GM19193 (cell line): ENCODE measurements around the gene CUX1.

ENCODE experiments used
- POLR2A ChIP-seq: IDR thresholded peaks from 4 replicates; pipeline ENCODE4 v1.6.1; 2011; ENCODE audit not compliant: insufficient read depth, insufficient read length; ENCODE audit errors: extremely low read depth

Gene CUX1

GRCh38 chr7:101829374-101829773 is 11.9 kb downstream of the CUX1 start:
- no peak for TF ChIP-seq POLR2A

DNA sequence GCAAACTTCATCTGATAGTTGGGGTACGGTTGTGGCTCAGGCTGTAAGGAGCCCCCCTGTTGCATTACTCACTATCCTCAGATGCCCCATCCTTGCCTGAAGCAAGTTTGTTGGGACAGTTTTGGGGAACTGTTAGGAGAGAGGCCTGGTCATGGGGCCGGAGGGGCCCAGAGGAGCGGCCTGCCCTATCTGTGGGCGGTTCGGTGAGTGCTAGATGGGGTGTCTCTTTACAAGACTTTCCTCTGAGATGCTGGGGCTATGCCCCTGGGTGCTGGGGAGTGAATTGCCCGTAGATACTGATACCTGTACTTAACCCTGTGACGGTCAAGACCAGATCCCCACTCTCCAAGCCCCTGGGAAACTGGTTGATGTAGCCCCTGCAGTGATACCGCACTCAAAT is 12.4 kb downstream of the CUX1 start:
- no peak for TF ChIP-seq POLR2A

DNA sequence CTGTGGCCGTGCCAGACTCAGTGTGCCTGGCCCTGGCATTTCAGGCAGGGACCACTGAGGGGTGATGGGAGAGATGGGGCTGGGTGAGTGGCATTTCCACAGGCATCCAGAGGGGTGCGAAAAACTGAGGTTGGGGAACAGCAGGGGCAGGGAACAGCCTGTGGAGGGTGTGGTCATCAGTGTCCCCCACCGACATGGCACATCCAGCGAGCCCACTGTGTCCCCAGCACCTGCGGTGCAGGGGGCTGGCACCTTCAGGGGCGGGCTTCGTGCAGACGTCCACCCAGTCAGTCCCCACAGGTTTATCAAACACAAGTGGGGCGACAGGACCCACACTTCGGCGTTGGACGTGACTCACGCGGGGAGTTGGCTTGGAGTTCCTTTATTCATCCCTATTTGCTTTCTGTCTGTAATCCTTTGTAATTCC is 14.8 kb downstream of the CUX1 start:
- no peak for TF ChIP-seq POLR2A

DNA sequence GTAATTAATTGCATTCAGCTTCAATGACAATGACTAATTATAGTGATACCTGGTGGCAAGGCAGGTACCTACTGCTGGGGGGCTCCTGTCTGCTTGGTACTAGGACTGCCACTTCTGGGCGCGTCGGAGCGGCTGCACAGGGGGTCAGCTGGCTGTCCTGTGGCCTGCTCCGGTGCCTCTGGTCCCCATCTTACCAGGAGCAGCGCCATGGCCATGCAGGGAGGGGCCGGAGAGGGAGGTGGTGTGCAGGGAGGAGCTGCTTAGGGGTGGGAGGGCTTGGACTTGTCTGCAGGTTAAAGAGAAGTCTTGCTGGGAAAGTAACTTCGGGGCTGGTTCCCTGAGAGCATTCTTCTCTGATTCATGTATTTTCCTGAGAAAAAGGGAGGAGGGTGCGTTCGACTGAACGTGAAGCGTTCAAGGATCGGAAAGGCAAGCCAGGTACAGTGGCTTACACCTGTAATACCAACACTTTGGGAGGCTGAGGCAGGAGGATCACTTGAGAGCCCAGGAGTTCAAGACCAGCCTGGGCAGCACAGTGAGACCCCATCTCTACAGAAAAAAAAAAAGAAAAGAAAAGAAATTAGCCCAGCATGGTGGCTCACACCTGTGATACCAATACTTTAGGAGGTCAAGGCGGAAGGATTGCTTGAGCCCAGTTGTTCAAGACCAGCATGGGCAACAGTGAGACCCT is 15.4 kb downstream of the CUX1 start:
- no peak for TF ChIP-seq POLR2A

- no peak for TF ChIP-seq POLR2A
Measured at GRCh38 chr7:101833799-101834198, 16.4 kb downstream of the CUX1 start.

GRCh38 chr7:101835136-101835535 is 17.7 kb downstream of the CUX1 start:
- TF ChIP-seq POLR2A = no peak

DNA sequence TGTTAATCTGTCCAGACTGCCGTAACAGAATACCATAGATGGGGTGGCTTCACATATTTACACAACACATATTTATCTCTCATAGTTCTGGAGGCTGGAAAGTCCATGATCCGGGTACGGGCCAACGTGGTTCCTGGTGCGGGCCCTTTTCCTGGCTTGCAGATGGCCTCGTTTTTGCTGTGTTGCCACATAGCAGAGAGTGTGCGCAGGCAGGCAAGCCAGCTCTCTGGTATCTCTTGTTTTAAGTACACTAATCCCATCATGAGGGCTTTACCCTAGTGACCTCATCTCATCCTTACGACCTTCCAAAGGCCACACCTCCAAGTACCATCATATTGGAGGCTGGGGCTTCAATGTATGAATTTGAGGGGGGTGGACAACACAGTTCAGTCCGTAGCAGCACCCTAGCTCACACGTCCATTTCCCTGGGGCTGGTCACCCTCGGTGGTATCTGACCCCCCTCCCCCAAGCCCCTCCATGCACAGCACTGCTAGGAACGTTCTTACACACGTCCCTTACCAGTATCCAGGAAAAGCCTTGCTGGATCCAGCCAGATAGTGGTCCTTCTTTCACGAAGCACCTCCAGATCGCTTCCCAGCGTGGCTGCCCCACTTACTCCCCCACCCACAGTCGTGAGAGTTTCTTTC is 21.5 kb downstream of the CUX1 start:
- TF ChIP-seq POLR2A = no peak

- no peak for TF ChIP-seq POLR2A
Measured at GRCh38 chr7:101841328-101841727, 23.9 kb downstream of the CUX1 start.

GRCh38 chr7:101843293-101844271 is 26.2 kb downstream of the CUX1 start:
- TF ChIP-seq POLR2A = no peak

GRCh38 chr7:101845974-101846373 is 28.5 kb downstream of the CUX1 start:
- TF ChIP-seq POLR2A = no peak

GRCh38 chr7:101846800-101847538 is 29.5 kb downstream of the CUX1 start:
- TF ChIP-seq POLR2A = no peak

GRCh38 chr7:101848208-101848951 is 31.0 kb downstream of the CUX1 start:
- TF ChIP-seq POLR2A = no peak

- no peak for TF ChIP-seq POLR2A
Measured at GRCh38 chr7:101853684-101854083, 36.3 kb downstream of the CUX1 start.
